IPS-20b (cell line): ENCODE measurements around the gene TUBA4A.
A peak's percentile ranks its signal among the peaks of the same experiment; 100 is the strongest.

Experiments used
- H3K27ac ChIP-seq: one replicate; pipeline ENCODE4 v1.5.1; 2013; ENCODE audit warnings: low read length
- H3K27me3 ChIP-seq: 2 replicates; pipeline ENCODE4 v1.6.1; 2013; ENCODE audit warnings: mild to moderate bottlenecking, low read length, inconsistent platforms; ENCODE audit not compliant: insufficient read depth
- H3K36me3 ChIP-seq: 2 replicates; pipeline ENCODE4 v1.6.1; 2013; ENCODE audit warnings: low read depth, mild to moderate bottlenecking, inconsistent platforms, low read length, moderate library complexity; ENCODE audit not compliant: insufficient read depth
- H3K4me1 ChIP-seq: 2 replicates; pipeline ENCODE4 v1.6.1; 2013; ENCODE audit warnings: mild to moderate bottlenecking, control low read depth, inconsistent platforms, low read length, moderate library complexity; ENCODE audit not compliant: insufficient read depth
- H3K4me3 ChIP-seq: 2 replicates; pipeline ENCODE4 v1.5.1; 2013; ENCODE audit warnings: mild to moderate bottlenecking, low read length, inconsistent platforms
- H3K9ac ChIP-seq: 2 replicates; pipeline ENCODE4 v1.6.1; 2013; ENCODE audit warnings: low read depth, mild to moderate bottlenecking, inconsistent platforms, low read length, moderate library complexity
- H3K9me3 ChIP-seq: 2 replicates; pipeline ENCODE4 v1.6.1; 2013; ENCODE audit warnings: mild to moderate bottlenecking, low read depth, low read length, inconsistent platforms; ENCODE audit not compliant: insufficient read depth

TUBA4A gene

DNA sequence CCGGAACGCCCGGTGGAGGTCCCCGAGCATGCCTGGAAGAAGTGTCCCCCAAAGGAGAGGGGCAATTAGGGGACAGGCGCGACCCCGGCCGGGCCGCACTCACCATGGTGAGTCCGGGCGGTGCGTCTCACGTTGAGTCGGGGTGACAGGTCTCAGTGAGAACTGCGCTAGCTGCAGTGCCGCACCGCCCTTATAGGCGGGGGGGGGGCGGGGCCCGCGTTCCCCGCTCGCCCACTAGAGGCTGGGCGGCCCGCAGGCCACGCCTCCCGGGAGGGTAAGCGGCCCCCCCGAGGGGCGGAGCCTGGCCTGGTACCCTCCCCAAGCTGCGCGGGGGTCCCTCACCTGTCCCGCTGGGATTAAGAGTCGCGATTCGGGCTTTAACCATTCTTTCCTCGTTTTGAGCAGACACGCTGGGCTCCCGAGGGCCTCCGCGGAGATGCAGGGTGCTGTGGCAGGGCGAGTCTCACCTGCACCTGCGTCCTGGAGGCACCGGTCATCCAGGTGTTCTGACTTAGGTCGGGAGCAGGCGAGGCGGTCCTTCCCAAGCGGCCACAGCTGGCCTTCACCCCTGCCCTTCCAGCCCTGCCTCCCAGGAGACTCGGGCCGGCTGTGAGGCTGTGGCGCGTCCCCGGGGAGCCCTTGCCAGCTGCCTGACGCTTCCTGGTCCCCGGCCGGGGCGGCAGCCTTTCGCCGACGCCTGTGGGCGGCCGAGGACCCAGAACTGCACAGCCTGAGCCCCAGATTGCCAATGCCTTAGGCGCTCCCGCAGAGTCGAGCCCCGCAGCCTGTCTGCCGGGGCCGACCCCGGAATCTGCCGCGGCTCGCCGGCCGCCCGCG is at the start of gene TUBA4A:
TSS of gene TUBA4A (minus strand) at position 166 of the 837 bp plus-strand sequence. CDS start at position 106, 60 bp downstream.
- Histone ChIP-seq H3K9ac (peak within 1 kb of the TSS; percentile 33; the same call in 1 of the 2 replicates), H3K27me3 (peaks cover 59% of the 10 kb centered on the region), H3K36me3 (peaks cover 15% of the 10 kb centered on the region; the same call in 1 of the 2 replicates), H3K27ac (no peak within 1 kb of the TSS), H3K9me3 (no peaks in the 10 kb centered on the region), H3K4me3 (peak within 1 kb of the TSS; percentile 58), H3K4me1 (peaks cover 14% of the 10 kb centered on the region)

DNA sequence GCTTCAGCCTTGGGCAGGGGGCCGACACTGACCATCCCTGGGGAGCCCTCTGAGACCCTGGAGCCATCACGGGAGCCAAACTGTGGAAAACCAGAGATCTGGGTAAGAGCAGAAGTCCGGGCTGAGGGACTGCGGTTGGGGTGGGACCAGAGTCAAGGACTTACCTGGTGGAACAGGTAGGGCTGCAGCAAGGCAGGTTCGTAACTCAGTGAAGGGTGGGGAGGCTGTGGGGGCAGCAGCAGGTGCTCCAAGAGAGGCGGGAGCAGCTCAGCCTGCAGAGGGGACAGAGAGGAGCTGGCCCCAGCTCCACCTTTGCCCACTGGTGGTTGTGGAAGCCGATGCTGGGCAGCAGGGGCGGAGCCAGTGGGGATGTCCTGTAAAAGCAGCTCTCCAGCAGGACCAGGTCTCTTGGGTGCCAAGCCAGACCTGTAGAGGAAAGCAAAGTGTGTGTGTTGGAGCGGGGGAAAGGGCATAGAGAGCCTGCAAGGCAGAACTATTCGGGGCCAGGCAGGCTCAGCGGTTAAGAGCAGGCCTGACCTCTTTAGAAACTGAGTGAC is 48.8 kb upstream of the TUBA4A start:
- Histone ChIP-seq H3K4me1 (0 out of 2 replicates have a peak, but pooled peaks cover under 1% of the 10 kb centered on the region), H3K27me3 (peaks cover 55% of the 10 kb centered on the region), H3K36me3 (no peaks in the 10 kb centered on the region), H3K9ac (no peak overlapping the region), H3K9me3 (no peaks in the 10 kb centered on the region), H3K27ac (no peak overlapping the region), H3K4me3 (no peak overlapping the region)

DNA sequence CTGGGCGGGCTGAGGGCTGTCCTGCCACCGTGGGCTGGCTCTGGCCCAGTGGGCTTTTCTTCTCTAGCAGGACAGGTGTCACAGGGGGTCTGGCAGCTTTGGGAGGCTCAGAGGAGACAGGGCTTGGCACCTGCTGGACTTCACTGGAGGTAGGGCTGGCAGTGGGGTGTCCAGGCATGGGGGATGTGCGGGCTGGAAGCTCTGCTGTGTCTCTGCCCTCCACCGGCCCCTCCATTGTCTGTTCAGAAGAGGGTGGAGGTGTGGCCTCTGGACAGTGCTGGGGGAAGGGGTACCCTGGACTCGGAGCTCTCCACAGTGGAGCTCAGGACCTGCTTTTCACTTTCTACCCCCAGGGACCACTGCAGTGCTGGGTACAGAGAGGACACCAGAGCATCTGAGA is 46.3 kb upstream of the TUBA4A start:
- Histone ChIP-seq H3K9me3 (no peaks in the 10 kb centered on the region), H3K27ac (no peak overlapping the region), H3K36me3 (no peaks in the 10 kb centered on the region), H3K9ac (no peak overlapping the region), H3K4me1 (no peaks in the 10 kb centered on the region), H3K4me3 (no peak overlapping the region), H3K27me3 (peaks cover 50% of the 10 kb centered on the region)

DNA sequence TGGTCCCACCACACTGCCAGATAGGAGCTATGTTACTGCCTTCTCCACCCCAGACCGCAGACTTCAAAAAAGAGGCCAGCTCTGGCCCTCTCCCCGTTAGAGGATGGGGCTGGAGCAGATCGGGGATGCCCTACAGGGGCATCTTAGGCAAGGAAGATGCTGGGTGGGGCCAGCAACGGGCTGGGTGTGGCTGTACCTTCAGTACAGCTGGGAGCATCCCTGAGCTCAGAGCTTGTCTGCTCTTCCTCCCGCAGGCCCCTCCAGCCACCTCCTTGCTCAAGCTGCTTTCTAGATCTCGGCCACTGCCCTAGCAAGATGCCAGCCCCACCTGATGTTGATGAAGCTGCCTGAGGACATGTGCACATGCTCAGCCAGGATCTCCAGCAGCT is 45.6 kb upstream of the TUBA4A start:
- Histone ChIP-seq H3K36me3 (no peaks in the 10 kb centered on the region), H3K27ac (no peak overlapping the region), H3K4me1 (no peaks in the 10 kb centered on the region), H3K27me3 (peaks cover 45% of the 10 kb centered on the region), H3K9me3 (no peaks in the 10 kb centered on the region), H3K4me3 (no peak overlapping the region), H3K9ac (no peak overlapping the region)

DNA sequence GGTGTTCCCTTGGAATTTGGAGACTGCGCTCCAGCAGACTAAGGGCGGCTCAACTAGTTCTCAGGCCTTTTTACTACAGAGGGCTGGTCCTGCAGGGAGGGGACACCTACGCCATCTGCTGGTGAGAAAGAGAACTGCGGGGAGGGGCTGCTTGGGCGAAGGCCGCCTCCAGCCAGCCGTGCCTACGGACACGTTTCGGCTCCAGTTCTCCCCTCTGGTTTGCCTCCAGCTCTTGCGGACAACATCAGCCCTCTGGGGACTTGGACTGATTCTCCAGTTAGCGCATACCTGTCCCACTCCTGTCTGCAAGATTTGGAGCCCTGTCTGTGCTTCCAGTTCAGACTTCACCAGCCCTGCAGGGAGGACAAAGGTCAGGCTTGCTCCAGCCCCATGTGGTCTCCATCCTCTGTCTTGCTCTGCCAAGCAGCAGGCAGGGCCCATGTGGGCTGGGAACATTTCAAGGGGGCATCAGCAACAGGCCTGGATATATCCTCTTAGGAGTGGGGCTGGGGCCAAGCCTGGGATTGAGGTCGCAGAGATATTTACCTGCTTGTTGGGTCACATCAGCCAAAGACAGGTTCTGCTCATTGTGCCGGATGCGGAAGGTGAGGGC is 45.1 kb upstream of the TUBA4A start:
- Histone ChIP-seq H3K36me3 (no peaks in the 10 kb centered on the region), H3K9me3 (no peaks in the 10 kb centered on the region), H3K4me1 (no peaks in the 10 kb centered on the region), H3K27me3 (peaks cover 48% of the 10 kb centered on the region), H3K27ac (no peak overlapping the region), H3K4me3 (no peak overlapping the region), H3K9ac (peak overlapping the region; percentile 23; the same call in 1 of the 2 replicates)

DNA sequence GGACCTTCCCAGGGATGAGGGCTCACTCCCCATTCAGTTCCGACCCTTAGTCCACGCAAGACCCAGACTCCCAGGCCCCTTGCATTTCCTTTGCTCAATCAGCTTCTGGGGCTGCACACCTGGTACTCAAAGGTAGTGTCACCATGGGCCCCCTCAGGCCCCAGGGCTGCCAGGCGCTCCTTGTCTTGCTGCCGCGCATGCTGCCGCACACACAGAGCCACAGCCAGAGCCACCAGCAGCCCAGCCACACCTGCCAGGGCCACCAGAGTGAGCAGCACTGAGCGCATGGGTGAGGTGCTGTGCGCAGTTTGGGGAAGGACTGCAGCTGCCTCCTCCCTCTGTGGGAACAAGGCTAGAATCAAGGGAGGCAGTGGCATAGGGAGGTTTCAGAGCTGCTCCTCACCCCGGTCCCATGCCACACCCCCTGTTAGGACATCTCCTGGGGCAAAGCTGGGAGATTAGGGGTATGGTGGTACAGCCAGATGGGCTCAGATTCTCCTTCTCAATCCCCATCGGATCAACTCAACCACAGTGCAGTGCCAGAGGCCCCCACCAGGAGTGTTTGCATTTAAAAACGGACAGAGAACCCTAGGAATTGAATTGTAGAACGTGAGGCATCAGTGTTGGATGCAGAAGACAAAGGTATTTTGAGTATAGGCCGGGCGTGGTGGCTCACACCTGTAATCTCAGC is 44.2 kb upstream of the TUBA4A start:
- no peaks in the 10 kb centered on the region for H3K4me1 ChIP-seq
- no peaks in the 10 kb centered on the region for H3K36me3 ChIP-seq
- H3K27me3 ChIP-seq: peaks cover 47% of the 10 kb centered on the region
- no peak overlapping the region for H3K9ac ChIP-seq
- H3K27ac ChIP-seq: no peak overlapping the region
- no peaks in the 10 kb centered on the region for H3K9me3 ChIP-seq
- H3K4me3 ChIP-seq: no peak overlapping the region

DNA sequence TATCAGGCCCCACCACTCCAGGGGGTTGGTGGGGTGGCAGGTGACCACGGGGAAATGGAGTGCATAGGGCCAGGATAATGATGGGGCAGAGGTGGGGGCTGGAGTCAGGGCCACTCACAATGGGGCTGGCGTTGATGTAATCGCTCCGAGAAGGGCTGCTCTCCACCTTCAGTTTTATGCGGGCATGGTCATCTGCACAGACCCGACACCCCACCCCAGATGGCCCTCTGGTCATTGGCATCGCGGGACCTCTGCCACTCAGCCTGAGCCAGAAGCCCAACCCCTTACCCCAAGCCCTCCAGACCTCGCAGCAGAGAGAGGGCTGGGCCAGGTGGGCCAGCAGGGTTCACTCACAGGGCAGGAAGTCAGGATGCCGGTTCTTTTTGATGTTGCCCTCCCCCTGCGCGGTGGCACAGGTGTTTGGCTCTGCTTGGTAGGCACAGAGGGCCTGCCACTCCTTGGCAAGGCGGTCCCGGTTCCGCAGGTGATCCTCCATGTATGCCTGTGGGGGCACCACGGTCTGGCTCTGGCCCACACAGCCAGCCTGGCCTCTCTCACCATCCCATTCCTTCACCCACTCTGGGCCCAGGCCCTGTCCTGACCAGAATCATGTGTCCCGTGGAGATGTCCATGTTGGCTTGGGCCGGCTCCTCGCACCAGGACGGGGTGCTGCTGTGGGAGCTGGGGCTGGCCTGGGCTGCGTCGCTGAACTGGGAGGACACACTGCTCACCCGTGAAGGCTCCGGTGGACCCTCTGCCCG is 43.1 kb upstream of the TUBA4A start:
- H3K27me3 ChIP-seq: peaks cover 49% of the 10 kb centered on the region
- H3K4me1 ChIP-seq: no peaks in the 10 kb centered on the region
- H3K27ac ChIP-seq: no peak overlapping the region
- H3K9ac ChIP-seq: no peak overlapping the region
- H3K4me3 ChIP-seq: no peak overlapping the region
- H3K9me3 ChIP-seq: no peaks in the 10 kb centered on the region
- H3K36me3 ChIP-seq: no peaks in the 10 kb centered on the region

DNA sequence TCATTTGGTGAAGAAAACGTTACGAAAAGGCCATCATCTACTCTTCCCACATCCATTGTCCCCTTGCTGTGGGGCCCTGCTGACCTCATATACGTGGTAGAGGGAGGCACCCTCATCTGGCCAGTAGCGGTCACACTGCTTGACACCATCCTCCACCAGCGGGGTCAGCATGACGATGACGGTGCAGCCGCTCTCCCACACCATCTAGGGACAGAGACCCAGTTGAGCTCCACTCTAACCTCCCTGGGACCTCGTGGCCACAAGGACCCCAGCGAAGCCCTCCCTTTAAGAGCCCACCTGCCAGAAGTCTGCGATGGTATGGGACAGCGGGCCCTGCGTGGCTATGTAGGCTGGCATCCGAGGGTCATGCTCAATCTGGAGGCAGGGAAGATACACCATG is 42.4 kb upstream of the TUBA4A start:
- Histone ChIP-seq H3K27me3 (peaks cover 55% of the 10 kb centered on the region), H3K27ac (no peak overlapping the region), H3K36me3 (no peaks in the 10 kb centered on the region), H3K4me3 (no peak overlapping the region), H3K9ac (no peak overlapping the region), H3K9me3 (no peaks in the 10 kb centered on the region), H3K4me1 (no peaks in the 10 kb centered on the region)

DNA sequence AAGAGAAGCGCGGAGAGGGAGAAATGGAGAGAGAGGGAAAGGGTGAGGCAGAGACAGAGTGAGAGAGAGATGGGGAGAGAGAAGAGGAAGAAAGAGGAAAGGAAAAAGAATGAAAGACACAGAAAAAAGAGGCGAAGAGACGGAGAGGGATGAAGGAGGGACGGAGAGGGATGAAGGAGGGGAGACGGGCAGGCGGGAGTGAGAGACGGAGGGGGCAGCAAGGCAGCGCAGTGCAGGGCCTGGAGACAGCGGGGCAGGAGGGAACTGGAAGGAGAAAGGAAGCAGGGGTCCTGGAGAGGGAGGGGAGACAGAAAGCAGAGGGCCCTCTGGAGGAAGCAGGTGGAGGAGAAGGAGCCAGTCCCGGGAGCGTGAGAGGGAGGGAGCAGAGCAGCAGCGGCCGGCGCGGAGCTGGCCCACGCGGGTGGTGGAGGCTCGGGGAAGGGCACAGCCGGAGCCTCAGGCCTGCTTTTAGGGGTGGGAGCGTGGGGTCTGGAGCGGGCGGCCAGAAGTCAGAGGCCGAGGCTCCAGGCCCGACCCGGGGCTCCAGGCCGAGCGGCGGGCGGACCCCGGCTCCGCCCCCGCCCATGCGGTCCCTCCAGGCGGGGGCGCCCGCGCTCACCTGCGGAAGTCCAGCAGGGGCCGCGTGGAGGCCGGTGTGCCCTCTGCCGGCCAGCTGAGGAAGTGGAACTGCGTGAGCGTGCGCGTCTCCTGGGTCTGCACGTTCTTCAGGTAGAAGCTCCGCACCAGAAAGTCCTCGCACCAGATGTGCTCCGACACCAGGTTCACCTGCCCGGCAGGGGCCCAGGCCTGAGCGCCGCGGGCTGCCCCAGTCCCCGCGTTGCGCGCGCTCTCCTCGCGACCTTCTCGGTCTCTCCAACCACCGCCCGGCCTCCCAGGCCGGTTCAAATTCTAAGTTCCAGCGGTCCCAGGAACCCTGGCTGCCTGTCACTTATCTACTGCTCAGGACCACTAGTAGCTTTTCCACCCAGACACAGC is 40.9 kb upstream of the TUBA4A start:
- H3K9me3 ChIP-seq: no peaks in the 10 kb centered on the region
- peaks cover 46% of the 10 kb centered on the region for H3K27me3 ChIP-seq
- peak overlapping the region; percentile 77 for H3K9ac ChIP-seq
- H3K4me3 ChIP-seq: peak overlapping the region; percentile 78
- H3K4me1 ChIP-seq: no peaks in the 10 kb centered on the region
- H3K27ac ChIP-seq: no peak overlapping the region
- H3K36me3 ChIP-seq: no peaks in the 10 kb centered on the region

DNA sequence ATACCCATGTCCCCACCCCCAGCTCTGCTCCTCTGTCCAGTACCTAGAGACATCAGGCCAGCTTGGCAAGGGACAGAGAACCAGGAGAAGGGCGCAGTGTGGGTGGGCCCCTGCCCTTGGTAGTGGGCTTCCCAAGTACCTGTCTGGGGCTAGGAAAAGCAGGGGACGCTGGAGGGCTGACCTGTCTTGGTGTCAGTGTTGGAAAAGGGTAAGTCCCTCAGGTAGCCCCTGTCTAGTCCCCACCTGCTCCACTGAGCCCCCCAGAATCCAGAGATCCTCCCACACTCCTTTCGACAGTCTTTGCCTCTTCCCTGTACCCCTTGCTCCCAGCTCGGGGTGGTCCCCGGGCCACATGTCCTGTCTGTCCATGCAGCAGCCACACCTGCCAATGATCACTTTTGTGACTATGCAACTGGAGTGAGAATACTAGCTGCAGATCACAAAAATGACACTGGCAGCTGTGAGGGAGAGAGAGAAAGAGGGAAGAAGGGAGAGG is 40.1 kb upstream of the TUBA4A start:
- no peaks in the 10 kb centered on the region for H3K9me3 ChIP-seq
- H3K27ac ChIP-seq: no peak overlapping the region
- no peaks in the 10 kb centered on the region for H3K4me1 ChIP-seq
- no peaks in the 10 kb centered on the region for H3K36me3 ChIP-seq
- peak overlapping the region; percentile 77; the same call in 1 of the 2 replicates for H3K9ac ChIP-seq
- peak overlapping the region; percentile 78 for H3K4me3 ChIP-seq
- peaks cover 37% of the 10 kb centered on the region for H3K27me3 ChIP-seq
